NCI-H1694 treated with DMSO at 0.1 percent for 48 hours (cell line): ENCODE results near the gene FSTL3.

Source experiments
- DNase-seq: peaks from one replicate; lab custom pipeline; 2025; lab: John Stamatoyannopoulos, UW

The FSTL3 gene

DNA sequence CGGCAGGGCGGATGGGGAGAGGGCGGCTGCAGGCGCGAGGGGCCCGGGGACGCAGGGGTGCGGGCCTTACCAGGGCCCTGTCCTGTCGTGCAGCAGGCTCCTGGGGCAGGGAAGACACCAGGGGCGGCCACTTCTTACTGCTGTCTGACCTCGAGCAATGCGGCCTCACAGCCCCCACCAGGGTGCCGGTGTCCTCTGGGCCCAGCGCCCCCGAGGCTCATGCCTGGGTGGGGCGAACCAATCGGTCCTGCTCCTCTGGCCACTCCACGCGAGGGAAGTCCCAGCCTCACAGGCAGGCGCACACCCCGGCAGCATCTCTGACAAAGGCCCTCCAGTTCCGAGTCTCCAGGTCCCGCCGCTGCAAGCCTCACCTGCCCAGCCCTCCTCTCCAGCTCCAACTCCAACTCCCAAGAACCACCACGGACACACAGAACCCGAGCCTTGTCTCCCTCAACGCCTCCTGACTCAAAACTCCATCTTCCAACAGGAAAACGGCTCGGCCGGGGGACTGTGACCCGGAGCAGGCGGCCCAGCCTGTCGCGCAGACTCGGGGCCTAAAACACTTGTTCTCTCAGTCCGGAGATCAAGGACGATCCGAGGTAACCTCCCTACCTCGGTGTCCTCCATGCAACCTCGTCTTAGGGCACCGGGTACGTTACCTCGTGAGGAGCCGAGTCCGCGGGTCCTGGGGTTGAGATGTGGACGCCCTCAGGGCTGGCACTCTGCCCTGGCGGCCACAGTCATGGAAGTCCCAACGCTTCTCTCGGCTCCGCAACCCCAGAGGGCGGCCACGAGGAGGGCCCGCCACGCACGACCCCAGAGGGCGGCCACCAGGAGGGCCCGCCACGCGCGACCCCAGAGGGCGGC is 30.0 kb upstream of the FSTL3 start:
- DNase-seq: no peak

DNA sequence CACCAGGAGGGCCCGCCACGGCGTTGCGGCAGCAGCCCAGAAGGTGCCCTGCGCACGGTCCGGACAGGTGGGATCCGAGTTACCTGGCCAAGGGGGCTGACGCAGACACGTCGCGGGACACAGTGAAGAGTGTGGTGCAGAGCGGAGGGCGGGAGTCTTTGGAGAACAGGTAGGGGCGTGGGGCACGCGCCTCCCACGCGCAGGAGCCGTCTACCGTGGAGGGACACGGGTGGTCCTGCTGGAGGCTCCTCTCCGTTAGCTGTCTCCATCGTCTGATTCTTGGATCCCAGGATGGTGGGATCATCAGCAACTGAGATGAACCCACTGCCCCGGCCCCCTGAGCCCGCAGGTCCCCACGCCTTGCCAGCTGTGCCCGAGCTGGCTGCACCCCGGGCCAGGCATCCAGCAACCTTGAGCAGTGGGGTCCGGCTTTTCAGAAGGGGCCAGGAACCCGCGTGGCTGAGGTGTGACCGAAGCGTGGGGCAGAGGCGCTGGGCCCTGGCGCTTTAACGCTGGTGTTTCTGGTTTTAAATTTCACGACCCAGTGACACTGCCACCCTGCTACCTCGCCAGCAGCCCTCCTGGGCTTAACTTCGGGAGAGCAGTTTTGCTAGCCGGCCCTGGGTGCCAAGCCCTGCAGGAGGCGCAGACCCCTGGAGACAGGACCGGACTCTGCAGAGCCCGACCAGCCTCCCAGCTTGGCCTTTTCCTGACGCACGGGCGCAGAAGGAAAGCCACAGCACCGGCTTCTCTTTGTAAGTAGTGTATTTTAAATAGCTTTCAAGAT is 29.2 kb upstream of the FSTL3 start:
- no peak for DNase-seq

DNA sequence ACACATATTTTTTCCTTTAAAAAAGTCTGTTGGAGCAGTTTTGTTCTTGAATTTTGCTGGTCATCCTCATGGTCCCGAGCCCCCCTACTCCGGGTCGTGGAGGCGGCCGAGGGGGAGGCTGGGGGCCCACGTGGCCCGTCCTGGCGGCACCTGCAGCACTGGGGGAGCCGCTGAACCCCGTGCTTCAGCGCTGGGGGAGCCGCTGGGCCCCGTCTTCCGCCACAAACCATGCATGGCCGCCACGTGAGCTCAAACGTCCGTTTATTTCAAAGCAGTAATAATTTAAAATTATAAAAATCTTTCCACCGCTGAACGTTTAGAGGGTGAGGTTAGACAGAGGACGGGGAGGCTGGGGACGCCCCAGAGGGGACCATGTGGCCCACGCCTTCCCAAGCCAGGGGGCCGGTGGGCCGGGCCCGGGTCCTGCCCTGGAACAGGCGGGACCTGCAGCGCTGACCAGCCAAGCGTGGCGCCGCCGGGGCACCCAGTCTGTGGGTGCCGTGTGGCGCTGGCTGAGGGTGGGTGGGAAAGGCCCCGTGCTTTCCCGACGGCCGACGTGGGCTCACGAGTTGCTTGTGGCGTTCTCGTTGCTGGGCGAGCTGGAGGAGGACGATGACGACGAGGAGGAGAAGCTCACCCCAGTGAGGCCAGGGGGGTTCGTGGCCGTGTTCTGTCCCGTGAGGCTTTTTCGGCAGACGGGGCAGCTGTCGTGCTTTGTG is 28.5 kb upstream of the FSTL3 start:
- no peak for DNase-seq

DNA sequence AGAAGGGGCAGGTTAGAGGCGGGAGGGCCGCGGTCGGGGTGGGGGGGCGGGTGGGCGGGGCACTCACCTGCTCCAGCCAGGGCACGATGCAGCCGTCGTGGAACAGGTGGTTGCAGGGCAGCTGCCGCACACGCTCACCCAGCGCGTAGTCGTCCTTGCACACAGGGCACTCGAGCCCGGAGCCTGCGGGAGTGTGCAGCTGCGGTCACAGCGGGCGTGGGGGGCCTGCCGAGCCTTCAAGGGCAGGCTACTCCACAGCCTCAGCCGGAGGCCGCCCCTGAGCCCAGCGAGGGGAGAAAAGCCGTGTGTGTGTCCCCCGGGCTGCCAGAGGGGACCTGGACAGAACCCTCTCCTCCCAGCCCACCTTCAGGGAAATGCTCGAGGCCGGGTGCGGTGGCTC is 27.9 kb upstream of the FSTL3 start:
- no peak for DNase-seq

GRCh38 chr19:648904-649801 is 27.0 kb upstream of the FSTL3 start:
- DNase-seq: no peak

GRCh38 chr19:650121-650520 is 26.1 kb upstream of the FSTL3 start:
- no peak for DNase-seq

GRCh38 chr19:651114-651818 is 24.9 kb upstream of the FSTL3 start:
- no peak for DNase-seq

- no peak for DNase-seq
Observed at GRCh38 chr19:651991-652390, 24.2 kb upstream of the FSTL3 start.

GRCh38 chr19:652467-653389 is 23.5 kb upstream of the FSTL3 start:
- DNase-seq: no peak

- no peak for DNase-seq
Observed at GRCh38 chr19:653425-653824, 22.8 kb upstream of the FSTL3 start.

GRCh38 chr19:655691-656090 is 20.5 kb upstream of the FSTL3 start:
- no peak for DNase-seq

DNA sequence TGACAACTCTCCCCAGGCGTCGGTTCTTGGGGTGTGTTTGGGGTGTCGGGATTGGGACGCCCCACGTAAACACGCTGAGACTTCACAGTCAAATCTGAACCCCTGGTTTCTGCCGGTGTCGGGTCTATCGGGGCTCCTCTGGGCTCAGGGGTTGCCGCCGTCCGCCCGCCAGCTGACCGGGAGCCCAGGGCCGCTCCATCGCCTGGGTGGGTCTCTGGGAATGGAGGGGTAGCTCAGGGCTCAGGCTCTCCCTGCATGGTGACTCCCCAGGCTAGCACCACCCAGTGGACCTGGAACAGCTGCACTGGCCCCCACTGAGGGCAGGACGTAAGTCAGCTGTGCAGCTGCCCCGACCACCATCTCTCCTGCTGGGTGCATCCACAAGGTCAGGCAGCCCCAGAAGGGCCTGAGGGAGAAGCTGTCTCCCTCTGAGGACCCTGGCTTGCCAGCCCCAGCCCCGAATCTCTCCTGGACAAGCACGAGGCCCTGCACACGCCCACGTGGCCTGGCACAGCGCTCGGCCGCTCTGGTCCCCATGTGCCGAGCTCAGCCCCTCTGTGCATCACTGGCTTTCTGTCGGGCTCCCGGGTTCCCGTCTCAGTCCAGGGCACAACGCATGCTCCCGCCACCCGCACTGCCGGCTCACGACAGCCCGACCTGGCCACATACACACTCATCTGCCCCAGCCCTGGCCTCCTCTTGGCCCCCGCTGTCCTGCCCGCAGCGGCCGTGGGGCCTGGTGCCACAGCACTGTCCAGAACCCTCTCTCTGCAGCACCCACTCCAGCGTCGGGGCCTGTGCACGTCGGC is 19.2 kb upstream of the FSTL3 start:
- no peak for DNase-seq

DNA sequence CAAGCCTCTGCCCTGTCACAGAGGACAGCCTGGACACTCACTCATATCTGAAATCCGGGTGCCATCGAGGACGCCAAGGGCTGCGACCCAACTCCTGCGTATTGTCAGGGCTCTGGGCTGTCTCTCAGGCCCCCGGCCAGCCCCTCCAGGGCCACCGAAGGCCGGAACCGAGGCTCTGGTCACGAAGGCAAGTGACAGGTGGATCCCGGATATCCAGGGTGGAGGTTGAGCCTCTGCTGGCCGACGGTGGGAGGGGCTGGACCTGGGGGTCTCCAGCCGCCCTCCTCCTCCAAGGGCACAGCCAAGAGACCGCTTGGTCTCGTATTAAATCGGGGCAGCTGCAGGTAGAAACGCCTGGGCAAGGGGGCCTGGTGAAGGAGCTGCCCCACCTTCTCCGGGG is 18.6 kb upstream of the FSTL3 start:
- DNase-seq: no peak

GRCh38 chr19:658059-658839 is 17.9 kb upstream of the FSTL3 start:
- no peak for DNase-seq

GRCh38 chr19:658916-659839 is 17.0 kb upstream of the FSTL3 start:
- DNase-seq: no peak

- DNase-seq: no peak
Observed at GRCh38 chr19:660793-661426, 15.3 kb upstream of the FSTL3 start.
